Skeletal muscle tissue (tissue), 4 donors: ENCODE measurements around the gene STK17A. TPM values are rescaled to one million over a fixed set of nuclear protein-coding genes. Genes with fewer than 3 reads are reported as not detected.
A peak's percentile ranks its signal among the peaks of the same experiment; 100 is the strongest.
"Not testable (repeated sequence)": the region's sequence is repeated elsewhere in the genome, so short reads cannot be mapped to it uniquely, and the experiment has no call there.

Source experiments
- H3K27ac ChIP-seq: one replicate; pipeline ENCODE4 v1.7.0; 2013; ENCODE audit warnings: mild to moderate bottlenecking, low read depth, low read length, inconsistent platforms
- H3K27me3 ChIP-seq, 3 donors: one replicate each; pipeline ENCODE4 v1.7.0; 2013; ENCODE audit warnings: low read length in 3 of 3; ENCODE audit not compliant: control insufficient read depth in 3 of 3, insufficient read depth in 3 of 3
- H3K36me3 ChIP-seq, 3 donors: one replicate each; pipeline ENCODE4 v1.7.0; 2013; ENCODE audit warnings: low read length in 3 of 3; ENCODE audit not compliant: control insufficient read depth in 3 of 3, insufficient read depth in 3 of 3
- H3K4me1 ChIP-seq, 3 donors: one replicate each; pipeline ENCODE4 v1.7.0; 2013; ENCODE audit warnings: low read length in 3 of 3, mild to moderate bottlenecking in 3 of 3; ENCODE audit not compliant: control insufficient read depth in 3 of 3, insufficient read depth in 3 of 3
- H3K4me3 ChIP-seq, 3 donors: one replicate each; pipeline ENCODE4 v1.7.0; 2013; ENCODE audit warnings: low read length in 3 of 3
- H3K9ac ChIP-seq, 3 donors: one replicate each; pipeline ENCODE4 v1.7.0; 2013; ENCODE audit warnings: low read length in 3 of 3, mild to moderate bottlenecking in 3 of 3, moderate library complexity in 2 of 3, low read depth in 1 of 3
- H3K9me3 ChIP-seq, 3 donors: one replicate each; pipeline ENCODE4 v1.7.0; 2013; ENCODE audit warnings: low read length in 3 of 3; ENCODE audit not compliant: control insufficient read depth in 3 of 3
- total RNA-seq: library from RNA; depleted of rRNA; stranded (reverse); fragments of >200 nt; gene quantifications from one replicate; pipeline ENCODE4 v1.2.3, GENCODE V29; 2014
- donor health status: Osteomylitis.

STK17A gene
- total RNA-seq, 1 donor from 2014 or later = 11.0 TPM

DNA sequence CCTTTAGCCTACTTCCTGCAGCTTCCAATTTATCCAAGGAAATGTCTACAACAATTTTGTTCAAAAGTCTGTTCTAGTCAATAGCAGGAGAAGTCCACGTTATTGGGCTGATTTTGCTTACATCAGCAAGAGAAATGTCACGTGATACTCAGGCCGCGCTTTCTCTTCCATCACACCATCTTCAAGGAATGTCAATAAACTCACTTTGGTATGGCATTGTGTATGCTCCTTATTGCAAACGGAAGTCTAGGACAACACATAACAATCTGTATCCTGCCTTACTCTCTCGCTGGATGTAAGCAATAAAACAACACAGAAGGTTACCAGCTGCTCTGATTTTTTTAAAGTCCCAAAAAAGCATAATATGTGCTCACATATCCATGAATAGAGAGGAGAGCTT lies 17.1 kb upstream of the STK17A start:
- no peak overlapping the region for H3K4me3 ChIP-seq
- no peaks in the 10 kb centered on the region for H3K36me3 ChIP-seq
- H3K27ac ChIP-seq = no peak overlapping the region
- H3K9ac ChIP-seq = no peak overlapping the region
- H3K9me3 ChIP-seq = no peaks in the 10 kb centered on the region
- H3K4me1 ChIP-seq = no peaks in the 10 kb centered on the region
- peaks cover 0 to 5% (median 0%) of the 10 kb centered on the region in 3 donors for H3K27me3 ChIP-seq

DNA sequence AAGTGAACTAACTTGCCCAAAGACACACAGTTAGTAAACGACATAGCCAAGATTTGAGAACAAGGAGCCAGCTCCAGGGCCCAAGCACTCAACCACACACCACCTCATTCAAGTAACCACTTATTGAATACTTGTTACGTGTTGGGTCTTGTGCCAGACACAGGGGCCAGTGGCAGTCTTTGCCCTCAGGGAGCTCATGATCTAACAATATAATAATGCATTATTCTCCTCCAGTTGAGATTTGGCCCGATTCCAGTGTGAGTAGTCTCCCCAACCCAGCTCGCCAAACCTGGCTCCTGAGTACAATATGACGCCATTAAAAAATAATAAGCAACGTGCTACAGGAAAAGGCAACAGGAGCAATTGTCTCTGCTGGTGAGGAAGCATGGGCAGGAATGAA lies 14.4 kb upstream of the STK17A start:
- H3K9me3 ChIP-seq = no peaks in the 10 kb centered on the region
- H3K27ac ChIP-seq = no peak overlapping the region
- no peak overlapping the region for H3K9ac ChIP-seq
- no peak overlapping the region for H3K4me3 ChIP-seq
- H3K4me1 ChIP-seq = no peaks in the 10 kb centered on the region
- no peaks in the 10 kb centered on the region for H3K27me3 ChIP-seq
- H3K36me3 ChIP-seq = no peaks in the 10 kb centered on the region

DNA sequence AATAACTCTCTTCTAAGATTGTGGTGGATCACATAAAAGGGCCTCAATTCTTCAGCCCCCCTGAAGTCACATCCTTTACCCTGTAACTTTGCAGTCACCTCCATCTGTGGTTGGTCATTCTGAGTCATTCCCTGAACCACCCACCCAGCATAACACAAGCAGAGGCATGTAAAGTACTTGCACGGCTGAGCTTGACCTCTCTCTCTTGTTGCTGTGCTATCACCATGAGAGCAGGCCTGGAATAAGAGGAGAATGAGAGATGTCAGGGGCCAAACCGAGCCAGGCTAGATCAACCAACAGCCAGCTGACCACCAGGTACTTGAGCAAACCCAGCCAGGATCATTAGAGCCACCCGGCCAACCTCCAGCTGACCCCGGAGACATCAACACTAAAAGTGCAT lies 13.5 kb upstream of the STK17A start:
- H3K4me1 ChIP-seq = no peaks in the 10 kb centered on the region

DNA sequence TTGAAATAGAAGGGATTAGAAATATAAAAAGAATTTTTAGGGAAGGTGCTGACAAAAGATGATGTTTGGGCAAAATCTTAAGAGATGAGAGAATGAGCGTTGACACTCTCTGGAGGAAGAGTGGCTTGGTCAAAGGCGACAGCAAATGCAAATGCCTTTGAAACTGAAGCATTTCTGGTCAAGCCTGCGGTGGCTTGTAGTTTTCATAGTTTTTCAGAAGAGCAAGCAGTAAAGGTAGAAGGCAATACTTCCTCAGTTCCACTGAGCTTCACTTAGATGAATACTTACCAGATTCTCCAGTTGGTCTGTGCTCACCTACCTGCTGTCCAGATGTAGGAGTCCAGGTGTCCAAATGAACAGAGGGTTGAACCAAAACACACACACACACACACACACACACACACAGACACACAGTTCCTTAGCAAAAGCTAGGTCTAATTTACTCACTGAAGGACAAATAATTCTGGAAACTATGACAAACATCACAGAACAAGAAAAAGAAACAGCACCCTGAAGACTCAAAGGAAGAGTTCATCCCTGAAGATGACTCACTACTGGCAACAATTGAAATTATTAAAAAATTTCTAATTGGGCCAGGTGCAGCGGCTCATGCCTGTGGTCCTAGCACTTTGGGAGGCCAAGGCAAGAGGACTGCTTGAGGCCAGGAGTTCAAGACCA lies 12.1 kb upstream of the STK17A start:
- no peaks in the 10 kb centered on the region for H3K9me3 ChIP-seq
- H3K9ac ChIP-seq = no peak overlapping the region
- H3K36me3 ChIP-seq = no peaks in the 10 kb centered on the region
- no peaks in the 10 kb centered on the region for H3K27me3 ChIP-seq
- no peaks in the 10 kb centered on the region for H3K4me1 ChIP-seq
- no peak overlapping the region for H3K4me3 ChIP-seq
- no peak overlapping the region for H3K27ac ChIP-seq

More for the DNA sequence above, 13.5 kb upstream of the STK17A start:
- H3K36me3 ChIP-seq = no peaks in the 10 kb centered on the region
- H3K9ac ChIP-seq = no peak overlapping the region
- no peaks in the 10 kb centered on the region for H3K27me3 ChIP-seq
- no peaks in the 10 kb centered on the region for H3K9me3 ChIP-seq
- H3K4me3 ChIP-seq = no peak overlapping the region
- H3K27ac ChIP-seq = no peak overlapping the region

DNA sequence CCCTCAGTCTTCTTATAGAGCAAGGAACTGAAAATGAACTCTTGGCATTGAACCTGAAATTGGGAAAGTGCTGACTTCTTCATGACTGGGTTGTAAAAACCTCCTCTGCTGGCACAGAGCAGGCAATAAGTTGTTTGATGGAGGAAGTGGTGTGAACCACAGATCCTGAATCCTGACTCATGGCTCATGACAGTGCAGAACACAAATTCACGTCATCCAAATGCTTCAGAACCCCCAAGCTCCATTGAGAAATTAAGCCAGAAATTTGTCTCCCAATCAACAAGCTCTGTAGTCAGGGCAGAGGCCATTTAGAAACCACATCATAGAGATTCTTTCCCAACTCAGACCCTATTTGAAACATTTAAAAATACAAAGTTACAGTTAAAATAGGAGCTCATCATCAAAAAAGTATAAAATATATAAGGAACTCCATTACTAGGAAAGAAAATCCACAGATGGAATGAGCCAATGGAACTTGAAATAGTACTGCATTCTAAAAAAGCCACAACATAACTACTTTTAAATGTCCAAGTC lies 10.3 kb upstream of the STK17A start:
- no peaks in the 10 kb centered on the region for H3K9me3 ChIP-seq
- no peaks in the 10 kb centered on the region for H3K27me3 ChIP-seq
- no peaks in the 10 kb centered on the region for H3K4me1 ChIP-seq
- H3K27ac ChIP-seq = no peak overlapping the region
- H3K36me3 ChIP-seq = no peaks in the 10 kb centered on the region
- H3K4me3 ChIP-seq = no peak overlapping the region
- no peak overlapping the region for H3K9ac ChIP-seq

DNA sequence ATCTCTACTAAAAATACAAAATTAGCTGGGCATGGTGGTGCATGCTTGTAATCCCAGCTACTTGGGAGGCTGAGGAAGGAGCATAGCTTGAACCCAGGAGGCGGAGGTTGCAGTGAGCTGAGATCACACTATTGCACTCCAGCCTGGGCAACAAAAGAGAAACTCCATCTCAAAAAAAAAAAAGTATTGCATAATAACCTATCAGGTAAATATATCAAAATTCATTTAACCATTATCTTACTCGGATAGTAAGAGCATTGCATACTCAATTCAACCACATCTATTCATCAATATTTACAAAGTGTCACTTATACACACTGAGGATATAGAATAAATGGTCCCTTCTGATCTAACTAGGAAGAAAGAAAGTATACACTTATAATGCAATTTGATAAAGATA lies 9.1 kb upstream of the STK17A start:
- H3K36me3 ChIP-seq, H3K9ac ChIP-seq, H3K9me3 ChIP-seq, H3K27ac ChIP-seq, H3K4me3 ChIP-seq, H3K4me1 ChIP-seq, H3K27me3 ChIP-seq: not testable (repeated sequence)

DNA sequence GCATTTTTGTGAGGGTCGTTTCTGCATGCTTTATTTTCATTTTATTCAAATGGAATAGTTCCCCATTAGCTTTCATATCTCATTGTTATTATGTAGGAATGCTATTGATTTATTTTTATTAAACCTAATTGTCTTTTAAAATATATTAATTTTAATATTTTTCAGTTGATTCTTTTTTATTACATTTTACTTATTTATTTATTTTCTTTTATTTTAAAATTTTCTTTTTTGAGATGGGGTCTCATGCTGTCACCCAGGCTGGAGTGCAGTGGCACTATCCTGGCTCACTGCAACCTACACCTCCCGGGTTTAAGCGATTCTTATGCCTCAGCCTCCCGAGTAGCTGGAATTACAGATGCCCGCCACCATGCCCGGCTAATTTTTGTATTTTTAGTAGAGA lies 7.4 kb upstream of the STK17A start:
- H3K36me3 ChIP-seq = no peaks in the 10 kb centered on the region
- H3K27me3 ChIP-seq = no peaks in the 10 kb centered on the region
- no peak overlapping the region for H3K4me3 ChIP-seq
- H3K9me3 ChIP-seq = no peaks in the 10 kb centered on the region
- no peaks in the 10 kb centered on the region for H3K4me1 ChIP-seq
- no peak overlapping the region for H3K9ac ChIP-seq
- H3K27ac ChIP-seq = no peak overlapping the region

DNA sequence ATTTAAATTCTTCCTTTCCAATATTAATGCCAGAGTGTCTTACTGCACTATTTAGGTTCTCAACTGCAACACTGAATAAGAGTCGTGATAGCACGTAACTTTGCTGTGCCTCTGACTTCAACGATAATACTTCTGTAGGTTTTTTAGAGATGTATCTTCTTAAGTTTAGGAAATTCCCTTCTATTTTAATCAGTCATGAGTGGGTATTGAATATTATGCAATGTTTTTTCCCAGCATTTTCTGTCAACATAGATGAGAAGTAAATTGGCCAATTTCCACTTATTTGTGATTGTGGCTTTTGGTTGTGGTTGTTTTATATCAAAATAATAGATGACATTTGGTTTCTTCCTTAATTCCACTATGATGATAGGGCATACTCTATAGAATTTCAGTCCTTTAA lies 6.7 kb upstream of the STK17A start:
- H3K9me3 ChIP-seq = no peaks in the 10 kb centered on the region
- H3K36me3 ChIP-seq = no peaks in the 10 kb centered on the region
- no peaks in the 10 kb centered on the region for H3K4me1 ChIP-seq
- H3K27ac ChIP-seq = no peak overlapping the region
- H3K9ac ChIP-seq = no peak overlapping the region
- H3K4me3 ChIP-seq = no peak overlapping the region
- H3K27me3 ChIP-seq = no peaks in the 10 kb centered on the region

DNA sequence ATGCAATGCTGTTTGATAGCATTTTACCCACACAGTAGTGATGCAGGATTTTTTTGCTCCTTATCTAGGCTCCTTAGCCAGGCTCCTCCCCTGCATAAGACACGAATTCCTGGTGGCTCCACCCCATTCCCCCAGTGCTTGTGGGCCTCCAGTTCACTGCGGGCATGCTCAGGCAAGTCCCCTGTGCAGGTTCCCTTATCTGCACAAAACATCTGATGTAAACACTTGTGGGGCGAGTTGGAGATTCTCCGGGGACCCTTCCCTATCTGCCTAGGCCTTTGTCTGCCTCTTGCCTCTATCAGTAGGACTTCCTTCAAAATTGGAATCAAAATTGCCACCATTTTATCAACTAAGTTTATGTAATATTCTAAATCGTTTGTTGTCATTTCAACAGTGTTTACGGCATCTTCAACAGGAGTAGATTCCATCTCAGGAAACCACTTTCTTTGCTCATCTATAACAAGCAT lies 5.4 kb upstream of the STK17A start:
- peaks cover 2 to 4% (median 2%) of the 10 kb centered on the region in 3 donors for H3K4me1 ChIP-seq

DNA sequence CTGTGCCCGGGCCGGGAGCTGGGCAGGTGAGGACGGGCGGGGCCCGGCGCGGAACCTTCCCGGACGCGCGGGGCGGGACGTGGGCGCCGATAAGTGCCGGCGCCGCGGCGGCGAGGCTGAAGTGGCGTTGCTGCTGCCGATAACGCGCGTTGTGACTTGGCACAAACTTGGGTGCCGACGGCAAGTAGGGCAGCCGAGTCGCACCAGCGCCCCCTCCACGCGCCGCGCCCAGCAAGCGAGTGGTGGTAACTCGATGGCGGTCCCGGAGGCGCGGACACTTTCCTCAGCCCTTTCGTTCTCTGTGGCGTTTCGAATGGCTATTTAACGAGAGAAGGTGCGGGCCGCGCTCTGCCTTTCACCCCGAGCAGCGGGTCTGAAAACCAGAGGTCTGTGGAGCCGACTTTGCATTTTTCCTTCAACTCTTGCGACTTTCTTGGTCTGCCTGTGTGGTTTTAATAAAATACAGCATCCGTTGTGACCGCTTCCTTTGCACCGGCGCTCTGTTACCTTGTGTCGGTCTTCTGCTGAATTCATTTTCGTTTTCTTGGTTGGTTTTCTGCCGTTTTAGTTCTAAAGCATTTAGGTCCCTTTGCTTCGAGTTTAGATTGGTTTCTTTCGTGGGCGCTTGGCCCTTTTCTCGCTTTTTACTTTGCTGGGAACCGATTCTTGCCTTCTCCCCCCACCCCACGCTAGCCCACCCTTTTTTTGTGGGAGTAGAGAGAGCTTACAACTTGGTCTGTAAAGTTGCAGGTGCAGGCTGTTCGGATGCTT lies 701 bp downstream of the STK17A start:
- Histone ChIP-seq H3K9me3 (no peaks in the 10 kb centered on the region), H3K27me3 (no peaks in the 10 kb centered on the region), H3K9ac (peak overlapping the region; percentile 83 to 86 (median 86)), H3K4me3 (peak overlapping the region; percentile 85 to 95 (median 88)), H3K27ac (peak overlapping the region; percentile 91), H3K36me3 (no peaks in the 10 kb centered on the region), H3K4me1 (peaks cover 11 to 18% (median 13%) of the 10 kb centered on the region in 3 donors)

More for the DNA sequence above, 5.4 kb upstream of the STK17A start:
- H3K9ac ChIP-seq = no peak overlapping the region
- H3K27me3 ChIP-seq = no peaks in the 10 kb centered on the region
- no peak overlapping the region for H3K4me3 ChIP-seq
- H3K36me3 ChIP-seq = no peaks in the 10 kb centered on the region
- H3K9me3 ChIP-seq = no peaks in the 10 kb centered on the region
- no peak overlapping the region for H3K27ac ChIP-seq
